ENCODE measurements around the gene ABI3BP.

Gene ABI3BP

DNA sequence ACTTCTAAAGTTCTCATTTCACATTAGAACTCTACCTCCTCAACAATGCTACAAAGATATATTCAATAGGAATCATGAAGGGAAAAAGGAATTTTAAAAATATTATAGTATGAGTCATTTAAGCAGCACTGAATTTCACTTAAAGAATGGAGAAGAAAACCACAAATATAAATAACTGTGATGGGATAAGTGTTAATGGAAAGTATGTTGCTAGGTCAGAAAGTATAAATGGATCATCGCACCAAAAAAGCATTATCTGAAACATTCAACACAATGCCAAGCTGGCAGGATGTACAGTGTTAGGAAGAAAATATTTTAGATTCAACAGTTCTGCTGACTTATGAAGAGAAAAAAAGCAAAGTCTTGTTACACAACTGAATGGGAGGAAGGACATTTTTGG lies 182.6 kb downstream of the ABI3BP start:
- in situ Hi-C loops (cut with HindIII; ENCODE audit: low pct_ligation_motif_present, low sequenced_read_pairs) = no loop called here
- no peak overlapping the region for H3K27ac ChIP-seq
- H3K27me3 ChIP-seq (replicated peaks) = no peaks in the 10 kb centered on the region
- H3K4me3 ChIP-seq (ENCODE audit: low read depth, low read length) = no peak overlapping the region
- TF ChIP-seq CTCF (IDR thresholded peaks at IDR 0.05; ENCODE audit: low read depth, low read length, missing control alignments) = no peak
- no peaks in the 10 kb centered on the region for H3K36me3 ChIP-seq (replicated peaks)
- DNase-seq = peak; percentile 22

GRCh38 chr3:100804631-100805030 lies 188.6 kb downstream of the ABI3BP start:
- in situ Hi-C loops (cut with HindIII; ENCODE audit: low pct_ligation_motif_present, low sequenced_read_pairs) = no loop called here

DNA sequence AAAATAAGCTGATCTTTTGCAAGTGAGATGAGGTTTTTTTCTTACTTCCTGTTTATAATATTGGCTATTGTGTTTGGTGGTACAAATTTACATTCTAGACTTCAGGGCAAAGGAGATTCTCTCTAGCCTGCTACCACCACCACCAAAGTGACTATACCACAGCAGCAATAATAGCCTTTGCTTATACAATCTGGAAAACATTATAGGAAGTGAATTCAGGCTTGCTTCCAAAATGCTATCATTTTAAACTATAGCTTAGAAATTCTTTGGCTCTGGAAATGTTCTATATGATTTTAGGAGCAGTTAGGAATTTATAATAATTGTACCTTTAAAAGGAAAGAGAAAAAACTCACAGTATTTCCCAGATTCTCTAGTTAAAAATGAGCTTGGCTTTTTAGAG lies 189.5 kb downstream of the ABI3BP start:
- H3K4me3 ChIP-seq (ENCODE audit: low read depth, low read length) = no peak overlapping the region
- DNase-seq = no peak
- no peaks in the 10 kb centered on the region for H3K27me3 ChIP-seq (replicated peaks)
- H3K36me3 ChIP-seq (replicated peaks) = no peaks in the 10 kb centered on the region
- in situ Hi-C loops (cut with HindIII; ENCODE audit: low pct_ligation_motif_present, low sequenced_read_pairs) = no loop called here
- no peak for TF ChIP-seq CTCF (IDR thresholded peaks at IDR 0.05; ENCODE audit: low read depth, low read length, missing control alignments)
- no peak overlapping the region for H3K27ac ChIP-seq

More at GRCh38 chr3:100804631-100805030, 188.6 kb downstream of the ABI3BP start:
- no peak for DNase-seq
- TF ChIP-seq CTCF (IDR thresholded peaks at IDR 0.05; ENCODE audit: low read depth, low read length, missing control alignments) = no peak
- Histone ChIP-seq H3K27me3 (replicated peaks) (no peaks in the 10 kb centered on the region), H3K27ac (no peak overlapping the region), H3K4me3 (ENCODE audit: low read depth, low read length) (no peak overlapping the region), H3K36me3 (replicated peaks) (no peaks in the 10 kb centered on the region)

DNA sequence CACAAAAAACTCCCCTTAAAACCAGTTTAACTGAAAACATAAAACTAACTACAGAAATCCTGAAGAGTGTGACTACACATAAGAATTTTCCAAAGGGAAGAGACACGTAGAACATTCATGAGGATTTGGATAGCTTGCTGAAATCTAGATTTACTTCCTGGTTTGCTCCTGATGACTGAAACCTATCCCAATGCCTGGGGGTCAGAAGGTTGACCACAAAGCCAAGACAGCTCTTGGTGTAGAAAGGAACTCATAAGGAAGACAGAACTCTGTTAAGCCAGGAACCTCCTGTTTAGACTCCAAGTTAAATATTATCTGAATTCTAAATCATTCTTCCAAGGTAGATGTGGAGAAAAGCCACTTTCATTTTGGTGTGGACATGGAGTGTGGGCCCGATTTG lies 191.1 kb downstream of the ABI3BP start:
- Histone ChIP-seq H3K27ac (no peak overlapping the region), H3K27me3 (replicated peaks) (no peaks in the 10 kb centered on the region), H3K36me3 (replicated peaks) (no peaks in the 10 kb centered on the region), H3K4me3 (ENCODE audit: low read depth, low read length) (no peak overlapping the region)
- DNase-seq = peak; percentile 21
- in situ Hi-C loops (cut with HindIII; ENCODE audit: low pct_ligation_motif_present, low sequenced_read_pairs) = no loop called here
- TF ChIP-seq CTCF (IDR thresholded peaks at IDR 0.05; ENCODE audit: low read depth, low read length, missing control alignments) = no peak

DNA sequence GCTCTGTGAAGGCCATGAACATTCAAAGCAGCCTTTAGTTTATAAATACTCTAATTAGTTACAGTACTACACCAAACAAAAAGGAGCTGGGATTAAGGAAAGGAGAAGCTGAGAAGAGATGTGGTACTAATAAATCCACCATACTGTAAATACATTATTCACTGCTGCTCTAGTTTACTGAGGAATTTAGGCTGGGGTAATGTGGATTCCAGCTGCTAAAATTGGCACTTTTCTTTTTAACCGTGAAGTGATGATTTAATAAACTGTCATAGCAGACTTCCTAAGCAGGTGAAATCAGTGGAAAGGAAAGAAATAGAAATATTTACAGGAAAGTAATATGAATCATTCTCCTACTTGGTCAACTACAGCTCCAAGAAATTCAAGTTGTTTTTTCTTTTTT lies 195.2 kb downstream of the ABI3BP start:
- DNase-seq = no peak
- H3K27ac ChIP-seq = no peak overlapping the region
- TF ChIP-seq CTCF (IDR thresholded peaks at IDR 0.05; ENCODE audit: low read depth, low read length, missing control alignments) = no peak
- in situ Hi-C loops (cut with HindIII; ENCODE audit: low pct_ligation_motif_present, low sequenced_read_pairs) = no loop called here
- no peak overlapping the region for H3K4me3 ChIP-seq (ENCODE audit: low read depth, low read length)
- no peaks in the 10 kb centered on the region for H3K27me3 ChIP-seq (replicated peaks)
- H3K36me3 ChIP-seq (replicated peaks) = no peaks in the 10 kb centered on the region

- in situ Hi-C loops (cut with HindIII; ENCODE audit: low pct_ligation_motif_present, low sequenced_read_pairs) = no loop called here
- no peaks in the 10 kb centered on the region for H3K27me3 ChIP-seq (replicated peaks)
- no peaks in the 10 kb centered on the region for H3K36me3 ChIP-seq (replicated peaks)
- no peak overlapping the region for H3K4me3 ChIP-seq (ENCODE audit: low read depth, low read length)
- no peak overlapping the region for H3K27ac ChIP-seq
- no peak for DNase-seq
- peak; percentile 33 for TF ChIP-seq CTCF (IDR thresholded peaks at IDR 0.05; ENCODE audit: low read depth, low read length, missing control alignments)
Observed at GRCh38 chr3:100796556-100796955, 196.7 kb downstream of the ABI3BP start.
